GM23338 (cell line): Measurements from ENCODE around the gene NLN. TPM values are rescaled to one million over a fixed set of nuclear protein-coding genes. Genes with fewer than 3 reads are reported as not detected.

Source experiments
- ATAC-seq: fragments of 200-7000 bp; cut with Tn5 transposase; 3 replicates; pipeline ENCODE4 v1.9.1; 2020
- DNase-seq: peaks from one replicate; pipeline ENCODE4 v3.0.0-alpha.2; 2015; ENCODE audit warnings: low spot score
- H2AFZ ChIP-seq: fragments of 200-600 bp; sonication (generic); 2 replicates; pipeline ENCODE4 v1.8.0; 2016; ENCODE audit warnings: antibody characterized with exemption, mild to moderate bottlenecking, moderate library complexity
- H3F3A ChIP-seq: fragments of 200-600 bp; sonication (generic); replicated peaks from 2 replicates; pipeline ENCODE4 v1.8.0; 2017; ENCODE audit warnings: antibody characterized with exemption, mixed run types, low read depth
- H3K27ac ChIP-seq: fragments of 200-600 bp; sonication (generic); 2 replicates; pipeline ENCODE4 v1.6.1; 2016; ENCODE audit warnings: low read depth
- H3K27me3 ChIP-seq: fragments of 200-600 bp; sonication (generic); 2 replicates; pipeline ENCODE4 v1.8.0; 2016; ENCODE audit warnings: mild to moderate bottlenecking, mixed run types, moderate library complexity; ENCODE audit not compliant: insufficient read depth
- H3K36me3 ChIP-seq: fragments of 200-600 bp; sonication (generic); 2 replicates; pipeline ENCODE4 v1.8.0; 2016; ENCODE audit warnings: mild to moderate bottlenecking; ENCODE audit not compliant: insufficient read depth
- H3K4me1 ChIP-seq: fragments of 200-600 bp; sonication (generic); 2 replicates; pipeline ENCODE4 v1.8.0; 2016; ENCODE audit warnings: mild to moderate bottlenecking, moderate library complexity; ENCODE audit not compliant: insufficient read depth
- H3K4me2 ChIP-seq: fragments of 200-600 bp; sonication (generic); 2 replicates; pipeline ENCODE4 v1.7.1; 2017; ENCODE audit warnings: mixed run types
- H3K4me3 ChIP-seq: fragments of 200-600 bp; sonication (generic); 2 replicates; pipeline ENCODE4 v1.6.1; 2016; ENCODE audit warnings: mixed run types
- H3K79me2 ChIP-seq: fragments of 200-600 bp; sonication (generic); replicated peaks from 2 replicates; pipeline ENCODE4 v1.8.0; 2017; ENCODE audit warnings: mild to moderate bottlenecking; ENCODE audit not compliant: insufficient read depth
- H3K9me2 ChIP-seq: fragments of 200-600 bp; sonication (generic); 2 replicates; pipeline ENCODE4 v1.8.0; 2017; ENCODE audit not compliant: insufficient read depth
- H4K20me1 ChIP-seq: fragments of 200-600 bp; sonication (generic); replicated peaks from 2 replicates; pipeline ENCODE4 v1.8.0; 2017; ENCODE audit warnings: mild to moderate bottlenecking; ENCODE audit not compliant: insufficient read depth
- H3K27ac Mint-ChIP-seq: 2 replicates; pipeline ENCODE4 v1.8.0; 2020; ENCODE audit warnings: inconsistent platforms, mild to moderate bottlenecking, moderate library complexity, mixed read lengths
- H3K27me3 Mint-ChIP-seq: 3 replicates; pipeline ENCODE4 v1.8.0; 2022; ENCODE audit warnings: low read depth, mild to moderate bottlenecking, moderate library complexity, mixed read lengths, inconsistent platforms; ENCODE audit not compliant: insufficient read depth, poor library complexity
- H3K36me3 Mint-ChIP-seq: 3 replicates; pipeline ENCODE4 v1.8.0; 2021; ENCODE audit warnings: low read depth, mild to moderate bottlenecking, inconsistent platforms, moderate library complexity, mixed read lengths
- H3K4me1 Mint-ChIP-seq: 3 replicates; pipeline ENCODE4 v1.8.0; 2020; ENCODE audit warnings: mild to moderate bottlenecking, inconsistent platforms, mixed read lengths
- H3K4me3 Mint-ChIP-seq: 3 replicates; pipeline ENCODE4 v1.8.0; 2021; ENCODE audit warnings: moderate library complexity, mild to moderate bottlenecking, inconsistent platforms, mixed read lengths
- H3K9me3 Mint-ChIP-seq: 3 replicates; pipeline ENCODE4 v1.8.0; 2020; ENCODE audit warnings: moderate library complexity, mild to moderate bottlenecking, inconsistent platforms, mixed read lengths
- CREB1 ChIP-seq: fragments of 250-450 bp; sonication (Bioruptor Pico); IDR thresholded peaks from 2 replicates; pipeline ENCODE4 v1.5.0; 2020; ENCODE audit warnings: low read depth, mild to moderate bottlenecking, moderate library complexity
- CTCF ChIP-seq, 2 experiments: fragments of 200-600 bp in 1 of 2; sonication (generic) in 1 of 2; conservative IDR thresholded peaks; 2 replicates each; pipeline versions ENCODE4 v1.5.1 to v1.6.1; 2016 to 2017; ENCODE audit warnings: antibody characterized with exemption in 2 of 2, low read depth in 2 of 2, mild to moderate bottlenecking in 2 of 2, moderate library complexity in 1 of 2
- ETS1 ChIP-seq: IDR thresholded peaks from 2 replicates; pipeline ENCODE4 v1.6.1; 2016; ENCODE audit warnings: antibody characterized with exemption
- EZH2 ChIP-seq: fragments of 200-600 bp; sonication (generic); IDR thresholded peaks from one replicate; pipeline ENCODE4 v1.8.0; 2017; ENCODE audit warnings: antibody characterized with exemption, mild to moderate bottlenecking, low read depth; ENCODE audit not compliant: unreplicated experiment
- EZH2phosphoT487 ChIP-seq: fragments of 200-600 bp; sonication (generic); IDR thresholded peaks from one replicate; pipeline ENCODE4 v1.8.1; 2018; ENCODE audit warnings: antibody characterized with exemption; ENCODE audit not compliant: unreplicated experiment
- JUNB ChIP-seq: IDR thresholded peaks from one replicate; pipeline ENCODE4 v1.6.1; 2016; ENCODE audit warnings: antibody characterized with exemption; ENCODE audit not compliant: unreplicated experiment
- NANOG ChIP-seq: IDR thresholded peaks from 2 replicates; pipeline ENCODE4 v1.6.1; 2016; ENCODE audit warnings: antibody characterized with exemption, borderline replicate concordance
- POLR2AphosphoS5 ChIP-seq: IDR thresholded peaks from 2 replicates; pipeline ENCODE4 v1.6.1; 2016; ENCODE audit warnings: antibody characterized with exemption, low read depth
- REST ChIP-seq: IDR thresholded peaks from one replicate; pipeline ENCODE4 v1.6.1; 2018; ENCODE audit warnings: antibody characterized with exemption; ENCODE audit not compliant: unreplicated experiment
- STAT1 ChIP-seq: IDR thresholded peaks from one replicate; pipeline ENCODE4 v1.6.1; 2016; ENCODE audit warnings: antibody characterized with exemption; ENCODE audit not compliant: unreplicated experiment
- ZNF114 ChIP-seq: fragments of 250-450 bp; sonication (Bioruptor Pico); IDR thresholded peaks from 2 replicates; pipeline ENCODE4 v1.5.0; 2020; ENCODE audit warnings: mild to moderate bottlenecking, moderate library complexity
- ZNF331 ChIP-seq: fragments of 250-450 bp; sonication (Bioruptor Pico); IDR thresholded peaks from 2 replicates; pipeline ENCODE4 v1.5.0; 2020; ENCODE audit warnings: low read depth, mild to moderate bottlenecking, moderate library complexity
- ZNF462 ChIP-seq: fragments of 250-450 bp; sonication (Bioruptor Pico); IDR thresholded peaks from 2 replicates; pipeline ENCODE4 v1.5.0; 2020; ENCODE audit warnings: mild to moderate bottlenecking, moderate library complexity
- polyA plus RNA-seq: library from polyadenylated mRNA; unstranded; fragments of >200 nt; fragmentation: Nextera tagmentation; extraction: Ambion mirVana; gene quantifications from 2 replicates; pipeline ENCODE4 v1.2.1, GENCODE V29; 2016
- total RNA-seq: library from RNA; depleted of rRNA; stranded (reverse); fragments of >200 nt; shearing (Covaris generic); gene quantifications from 2 replicates; pipeline ENCODE4 v1.2.3, GENCODE V29; 2014

NLN gene
- total and polyA plus RNA-seq, 2 experiments from 2014 or later = 56.4 to 168 TPM

- H3K4me1 Mint-ChIP-seq = no peaks in the 10 kb centered on the region
- H3K4me2 ChIP-seq = no peak overlapping the region
- no peaks in the 10 kb centered on the region for H3K27me3 ChIP-seq
- DNase-seq (no peak), ATAC-seq (no peak)
- H3K4me1 ChIP-seq = no peaks in the 10 kb centered on the region
- no peak overlapping the region for H3K27ac ChIP-seq
- peaks cover 22% of the 10 kb centered on the region for H3K36me3 ChIP-seq
- no peak overlapping the region for H2AFZ ChIP-seq
- H3K4me3 Mint-ChIP-seq = no peak overlapping the region
- peaks cover 6% of the 10 kb centered on the region; the same call in 1 of the 2 replicates for H3K79me2 ChIP-seq
- no peak overlapping the region for H3K27ac Mint-ChIP-seq
- no peak for TF ChIP-seq CREB1 (CRISPR knock-in tag)
- no peak for TF ChIP-seq ZNF114 (CRISPR knock-in tag)
- TF ChIP-seq EZH2phosphoT487 = no peak
- no peak for TF ChIP-seq NANOG
- TF ChIP-seq ZNF331 = no peak
- TF ChIP-seq CTCF (conservative IDR thresholded peaks at IDR 0.05; ENCODE audit: low read depth in 2 of 2) = no peak
- TF ChIP-seq ETS1 = no peak
- no peak for TF ChIP-seq EZH2
- no peak for TF ChIP-seq JUNB
- TF ChIP-seq STAT1 = no peak
- TF ChIP-seq POLR2AphosphoS5 = no peak
- TF ChIP-seq ZNF462 (CRISPR knock-in tag) = no peak
- TF ChIP-seq REST = no peak
- H3K9me3 Mint-ChIP-seq = no peaks in the 10 kb centered on the region
- H3K4me3 ChIP-seq = no peak overlapping the region
- no peaks in the 10 kb centered on the region for H3K9me2 ChIP-seq
- peaks cover 62% of the 10 kb centered on the region for H3K36me3 Mint-ChIP-seq
- H4K20me1 ChIP-seq = peaks cover 16% of the 10 kb centered on the region
- H3K27me3 Mint-ChIP-seq = no peaks in the 10 kb centered on the region
- no peaks in the 10 kb centered on the region for H3F3A ChIP-seq
Measured at GRCh38 chr5:65779643-65780042, 57.6 kb downstream of the NLN start.
